Measurements from ENCODE around the gene MAPKAP1.
"Not testable (repeated sequence)": the region's sequence is repeated elsewhere in the genome, so short reads cannot be mapped to it uniquely, and the experiment has no call there.

The MAPKAP1 gene

GRCh38 chr9:125413579-125413978 lies 293.4 kb downstream of the MAPKAP1 start:
- DNase-seq (ENCODE audit: low read depth in 2 of 2) = no peak

GRCh38 chr9:125412166-125412565 lies 294.8 kb downstream of the MAPKAP1 start:
- no peak for DNase-seq (ENCODE audit: low read depth in 2 of 2)

GRCh38 chr9:125411171-125411756 lies 295.7 kb downstream of the MAPKAP1 start:
- DNase-seq (ENCODE audit: low read depth in 2 of 2) = no peak

GRCh38 chr9:125410522-125410894 lies 296.5 kb downstream of the MAPKAP1 start:
- no peak for DNase-seq (ENCODE audit: low read depth in 2 of 2)

GRCh38 chr9:125409637-125410521 lies 297.1 kb downstream of the MAPKAP1 start:
- DNase-seq (ENCODE audit: low read depth in 2 of 2) = no peak

- no peak for DNase-seq (ENCODE audit: low read depth in 2 of 2)
Observed at GRCh38 chr9:125409217-125409636, 297.8 kb downstream of the MAPKAP1 start.

GRCh38 chr9:125407974-125408900 lies 298.8 kb downstream of the MAPKAP1 start:
- DNase-seq (ENCODE audit: low read depth in 2 of 2) = peak; percentile 45 to 51

GRCh38 chr9:125407432-125407973 lies 299.5 kb downstream of the MAPKAP1 start:
- no peak for DNase-seq (ENCODE audit: low read depth in 2 of 2)

- DNase-seq (ENCODE audit: low read depth in 2 of 2) = no peak
Observed at GRCh38 chr9:125406810-125407087, 300.3 kb downstream of the MAPKAP1 start.

- no peak for DNase-seq (ENCODE audit: low read depth in 2 of 2)
Observed at GRCh38 chr9:125405938-125406809, 300.8 kb downstream of the MAPKAP1 start.

- DNase-seq (ENCODE audit: low read depth in 2 of 2) = no peak
Observed at GRCh38 chr9:125404733-125405132, 302.3 kb downstream of the MAPKAP1 start.

- DNase-seq (ENCODE audit: low read depth in 2 of 2) = no peak
Observed at GRCh38 chr9:125400725-125401716, 306.0 kb downstream of the MAPKAP1 start.

- DNase-seq (ENCODE audit: low read depth in 2 of 2) = not testable (repeated sequence)
Observed at GRCh38 chr9:125400232-125400631, 306.8 kb downstream of the MAPKAP1 start.

GRCh38 chr9:125399666-125400065 lies 307.3 kb downstream of the MAPKAP1 start:
- no peak for DNase-seq (ENCODE audit: low read depth in 2 of 2)

- DNase-seq (ENCODE audit: low read depth in 2 of 2) = no peak
Observed at GRCh38 chr9:125399165-125399564, 307.8 kb downstream of the MAPKAP1 start.

- no peak for DNase-seq (ENCODE audit: low read depth in 2 of 2)
Observed at GRCh38 chr9:125398243-125398642, 308.8 kb downstream of the MAPKAP1 start.

GRCh38 chr9:125397736-125398135 lies 309.3 kb downstream of the MAPKAP1 start:
- DNase-seq (ENCODE audit: low read depth in 2 of 2) = no peak

GRCh38 chr9:125396799-125397198 lies 310.2 kb downstream of the MAPKAP1 start:
- DNase-seq (ENCODE audit: low read depth in 2 of 2) = no peak

GRCh38 chr9:125393426-125393825 lies 313.6 kb downstream of the MAPKAP1 start:
- no peak for DNase-seq (ENCODE audit: low read depth in 2 of 2)

GRCh38 chr9:125391704-125392103 lies 315.3 kb downstream of the MAPKAP1 start:
- DNase-seq (ENCODE audit: low read depth in 2 of 2) = no peak
